GM04504 (cell line): ENCODE results near the gene BHLHE41.

Source experiments
- DNase-seq: peaks from one replicate; pipeline ENCODE4 v3.0.0-alpha.2; 2012; ENCODE audit warnings: low read depth

The BHLHE41 gene

GRCh38 chr12:26124446-26125399, at the start of gene BHLHE41:
BHLHE41 (minus strand) TSS chr12:26125037; CDS start chr12:26124779, 258 bp downstream.
- no peak for DNase-seq

GRCh38 chr12:26172946-26173552, 48.2 kb upstream of the BHLHE41 start:
- no peak for DNase-seq

GRCh38 chr12:26172539-26172938, 47.7 kb upstream of the BHLHE41 start:
- DNase-seq, result no peak

- DNase-seq, result no peak
Measured at GRCh38 chr12:26172013-26172412, 47.2 kb upstream of the BHLHE41 start.

- DNase-seq, result no peak
Measured at GRCh38 chr12:26164118-26164517, 39.3 kb upstream of the BHLHE41 start.

- no peak for DNase-seq
Measured at GRCh38 chr12:26162905-26163304, 38.1 kb upstream of the BHLHE41 start.

GRCh38 chr12:26162174-26162573, 37.3 kb upstream of the BHLHE41 start:
- no peak for DNase-seq

- no peak for DNase-seq
Measured at GRCh38 chr12:26158078-26158764, 33.4 kb upstream of the BHLHE41 start.

GRCh38 chr12:26157001-26157400, 32.2 kb upstream of the BHLHE41 start:
- DNase-seq, result no peak

- DNase-seq, result no peak
Measured at GRCh38 chr12:26156201-26156871, 31.5 kb upstream of the BHLHE41 start.

- peak; percentile 79 for DNase-seq
Measured at GRCh38 chr12:26153421-26154154, 28.8 kb upstream of the BHLHE41 start.

GRCh38 chr12:26152507-26153102, 27.8 kb upstream of the BHLHE41 start:
- no peak for DNase-seq

GRCh38 chr12:26150736-26151450, 26.1 kb upstream of the BHLHE41 start:
- peak; percentile 59 for DNase-seq

GRCh38 chr12:26149968-26150500, 25.2 kb upstream of the BHLHE41 start:
- no peak for DNase-seq

GRCh38 chr12:26148291-26148690, 23.5 kb upstream of the BHLHE41 start:
- no peak for DNase-seq

GRCh38 chr12:26143291-26143690, 18.5 kb upstream of the BHLHE41 start:
- no peak for DNase-seq

GRCh38 chr12:26138860-26139259, 14.0 kb upstream of the BHLHE41 start:
- no peak for DNase-seq

GRCh38 chr12:26136688-26137087, 11.9 kb upstream of the BHLHE41 start:
- no peak for DNase-seq

- DNase-seq, result no peak
Measured at GRCh38 chr12:26135571-26135970, 10.7 kb upstream of the BHLHE41 start.

- no peak for DNase-seq
Measured at GRCh38 chr12:26135010-26135420, 10.2 kb upstream of the BHLHE41 start.
